Activated naive CD4-positive, alpha-beta T cell treated with anti-CD3 and anti-CD28 coated beads, Interleukin-2, amount 50 U/mL, for 16 hours (primary cell): ENCODE measurements around the gene CSRP1.

Experiments
- DNase-seq: peaks from one replicate; pipeline ENCODE4 v3.0.0-alpha.2; 2020

The CSRP1 gene

GRCh38 chr1:201513498-201514243, 6.7 kb upstream of the CSRP1 start:
- no peak for DNase-seq

GRCh38 chr1:201511941-201512539, 5.1 kb upstream of the CSRP1 start:
- no peak for DNase-seq

DNA sequence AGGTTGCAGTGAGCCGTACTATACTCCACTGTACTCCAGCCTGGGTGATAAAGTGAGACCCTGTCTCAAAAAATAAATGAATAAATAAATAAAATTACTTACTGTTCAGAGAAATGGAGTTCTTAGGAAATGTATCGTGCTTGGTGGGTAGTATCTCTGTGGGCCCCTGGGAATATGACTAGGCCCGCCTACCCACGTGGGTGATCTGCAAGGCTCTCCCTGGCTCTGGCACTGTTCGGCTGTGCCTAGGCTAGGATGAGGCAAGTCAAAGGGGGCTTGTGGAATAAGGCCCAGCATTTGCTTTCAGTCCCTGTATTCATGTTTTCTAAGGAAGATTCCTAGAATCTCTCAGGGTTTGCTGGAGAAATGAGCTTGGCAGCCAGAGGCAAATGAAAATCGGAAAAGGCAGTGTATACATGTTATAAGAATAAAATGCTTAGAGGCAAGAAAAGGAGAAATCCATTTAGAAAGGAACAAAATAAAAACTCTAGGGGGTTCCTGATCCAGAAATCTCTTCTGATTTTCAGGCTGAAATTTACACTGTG, 4.5 kb upstream of the CSRP1 start:
- DNase-seq: no peak

DNA sequence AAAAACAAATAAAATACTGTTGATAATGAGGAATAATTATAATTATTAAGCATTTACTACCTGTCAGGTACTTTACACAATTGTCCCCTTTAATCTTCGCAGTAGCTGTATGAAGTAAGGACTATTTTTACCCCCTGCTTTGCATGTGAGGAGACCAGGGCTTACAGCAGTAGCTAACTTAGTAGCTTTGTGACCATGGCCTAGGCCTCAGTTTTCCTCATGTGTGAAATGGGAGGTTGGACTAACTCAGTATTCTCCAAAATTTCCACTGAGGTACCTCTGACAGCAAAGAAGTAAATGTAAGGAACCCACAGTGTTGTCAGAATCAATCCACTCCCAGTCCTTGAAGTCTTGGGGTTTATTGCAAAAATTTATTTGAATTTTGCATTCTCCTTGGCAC, 3.8 kb upstream of the CSRP1 start:
- DNase-seq: no peak

- DNase-seq: no peak
These were observed 2.9 kb upstream of the CSRP1 start for GRCh38 chr1:201509601-201510374.

- DNase-seq: no peak
These were observed 1.9 kb upstream of the CSRP1 start for GRCh38 chr1:201508809-201509208.

- DNase-seq: no peak
These were observed 395 bp upstream of the CSRP1 start for GRCh38 chr1:201507360-201507675.

GRCh38 chr1:201506092-201506491, 831 bp downstream of the CSRP1 start:
- no peak for DNase-seq

- DNase-seq: no peak
These were observed 1.4 kb downstream of the CSRP1 start for GRCh38 chr1:201505503-201505890.

GRCh38 chr1:201504799-201505502, 2.0 kb downstream of the CSRP1 start:
- DNase-seq: no peak

- no peak for DNase-seq
These were observed 2.7 kb downstream of the CSRP1 start for GRCh38 chr1:201504179-201504631.

DNA sequence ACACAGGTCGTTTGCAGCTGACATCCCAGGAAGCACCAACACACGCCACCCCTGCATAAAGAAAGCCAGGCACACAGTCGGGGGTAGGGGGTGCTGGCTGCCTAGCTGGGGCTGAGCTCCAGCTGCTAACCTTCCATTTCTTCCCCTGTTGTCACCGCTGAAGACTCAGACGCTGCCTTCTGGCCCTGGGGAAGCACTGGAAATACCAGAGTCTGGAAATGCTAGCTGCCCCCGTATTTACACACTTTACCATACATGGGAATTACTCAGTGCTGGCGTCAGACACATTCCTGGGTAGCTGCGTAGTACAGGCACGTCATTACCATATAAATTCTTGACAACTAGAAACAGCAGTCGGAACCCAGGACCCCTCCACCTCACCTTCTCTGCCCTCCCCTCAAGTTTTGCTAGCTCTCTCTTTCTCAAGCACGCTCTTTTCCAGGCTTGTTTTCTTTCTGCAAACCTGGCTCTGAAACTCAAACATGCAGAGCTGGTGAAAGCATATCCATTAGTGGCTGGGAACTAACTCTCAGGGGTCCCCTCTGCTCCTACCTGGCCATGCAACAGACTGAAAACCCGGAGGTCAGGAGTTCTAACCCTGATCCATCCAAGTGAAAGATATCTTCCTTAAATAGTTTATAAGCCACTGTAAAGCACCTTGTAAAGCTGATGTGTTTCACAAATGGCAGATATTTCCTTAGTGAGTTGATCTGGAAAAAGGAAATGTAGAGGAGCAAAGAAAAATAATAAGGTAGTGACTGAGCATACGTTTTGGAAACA, 3.3 kb downstream of the CSRP1 start:
- DNase-seq: no peak

DNA sequence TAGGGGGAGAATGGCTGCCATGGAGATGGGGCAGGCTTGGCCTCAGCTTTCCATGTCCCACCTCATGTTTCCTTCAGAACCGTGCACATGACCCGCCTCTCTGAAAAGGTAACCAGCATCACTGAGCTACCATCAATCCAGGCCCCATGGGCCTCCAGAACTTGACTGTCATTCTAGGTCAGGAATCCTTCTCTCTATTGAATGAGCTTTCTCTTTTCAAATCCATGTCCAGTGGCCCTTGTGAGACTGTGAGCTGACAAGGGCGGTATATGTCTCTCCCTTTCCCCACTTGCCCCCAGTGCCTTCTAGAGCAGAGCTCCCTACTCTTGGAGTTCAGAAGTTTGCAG, 4.4 kb downstream of the CSRP1 start:
- DNase-seq: no peak

DNA sequence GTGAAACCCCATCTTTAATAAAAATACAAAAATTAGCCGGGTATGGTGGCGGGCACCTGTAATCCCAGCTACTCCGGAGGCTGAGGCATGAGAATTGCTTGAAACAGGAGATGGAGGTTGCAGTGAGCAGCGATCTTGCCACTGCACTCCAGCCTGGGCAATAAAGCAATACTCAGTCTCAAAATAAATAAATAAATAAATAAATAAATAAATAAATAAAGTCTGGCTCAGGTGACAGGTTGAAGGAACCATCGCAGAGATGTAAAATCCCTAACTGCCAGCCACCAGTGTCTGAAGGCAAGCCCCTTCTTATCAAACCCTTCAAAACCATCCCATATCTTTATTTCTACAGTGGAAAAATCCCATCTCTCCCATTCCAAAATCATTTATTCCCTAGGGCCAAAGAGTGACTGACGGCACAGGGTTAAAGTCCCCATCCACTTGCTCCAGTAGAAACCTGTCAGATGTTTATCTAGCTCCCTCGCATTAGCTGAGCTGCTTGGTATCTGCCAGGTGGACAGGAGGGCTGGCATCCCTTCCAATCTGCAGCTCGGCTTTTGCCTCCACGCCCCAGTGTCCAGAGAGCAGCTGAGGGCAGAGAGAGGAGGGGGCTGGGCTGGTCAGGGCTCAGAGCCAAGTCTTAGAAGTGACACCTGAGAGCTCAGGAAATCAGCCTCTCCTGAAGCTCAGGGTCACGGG, 5.0 kb downstream of the CSRP1 start:
- no peak for DNase-seq

- DNase-seq: no peak
These were observed 5.8 kb downstream of the CSRP1 start for GRCh38 chr1:201501144-201501543.

- no peak for DNase-seq
These were observed 6.2 kb downstream of the CSRP1 start for GRCh38 chr1:201500670-201501120.

- DNase-seq: no peak
These were observed 6.9 kb downstream of the CSRP1 start for GRCh38 chr1:201499795-201500669.

- no peak for DNase-seq
These were observed 7.7 kb downstream of the CSRP1 start for GRCh38 chr1:201499191-201499590.

GRCh38 chr1:201498621-201499020, 8.3 kb downstream of the CSRP1 start:
- no peak for DNase-seq

GRCh38 chr1:201497935-201498509, 8.9 kb downstream of the CSRP1 start:
- DNase-seq: no peak
